NCI-H2171 (cell line): ENCODE data around the gene UBE2J2.

Experiments used
- DNase-seq: peaks from one replicate; lab custom pipeline; 2025; lab: John Stamatoyannopoulos, UW

The UBE2J2 gene

GRCh38 chr1:1239614-1240347 is 33.9 kb downstream of the UBE2J2 start:
- DNase-seq, result no peak

GRCh38 chr1:1239227-1239613 is 34.4 kb downstream of the UBE2J2 start:
- no peak for DNase-seq

GRCh38 chr1:1238702-1239178 is 34.9 kb downstream of the UBE2J2 start:
- DNase-seq, result no peak

- no peak for DNase-seq
Measured at GRCh38 chr1:1237874-1238701, 35.6 kb downstream of the UBE2J2 start.

- DNase-seq, result no peak
Measured at GRCh38 chr1:1236945-1237873, 36.4 kb downstream of the UBE2J2 start.

GRCh38 chr1:1236176-1236763 is 37.4 kb downstream of the UBE2J2 start:
- DNase-seq, result no peak

- no peak for DNase-seq
Measured at GRCh38 chr1:1235016-1235744, 38.5 kb downstream of the UBE2J2 start.

- no peak for DNase-seq
Measured at GRCh38 chr1:1234180-1234808, 39.4 kb downstream of the UBE2J2 start.

GRCh38 chr1:1233567-1233892 is 40.1 kb downstream of the UBE2J2 start:
- DNase-seq, result no peak

- DNase-seq, result no peak
Measured at GRCh38 chr1:1232796-1233566, 40.7 kb downstream of the UBE2J2 start.

- DNase-seq, result peak; percentile 57
Measured at GRCh38 chr1:1232208-1232795, 41.4 kb downstream of the UBE2J2 start, which contains the start of gene B3GALT6. Gene B3GALT6, plus strand, starts transcription at chr1:1232237. Its CDS starts 42 bp downstream, at chr1:1232279.

GRCh38 chr1:1231400-1232207 is 42.0 kb downstream of the UBE2J2 start, which contains the start of gene SDF4:
Gene SDF4, minus strand, starts transcription at chr1:1232001. Its CDS starts 3,229 bp downstream, at chr1:1228772.
- peak; percentile 93 for DNase-seq

- DNase-seq, result no peak
Measured at GRCh38 chr1:1230656-1231399, 42.8 kb downstream of the UBE2J2 start.

- DNase-seq, result no peak
Measured at GRCh38 chr1:1229770-1230169, 43.9 kb downstream of the UBE2J2 start.

- DNase-seq, result no peak
Measured at GRCh38 chr1:1228596-1229321, 44.9 kb downstream of the UBE2J2 start.

- no peak for DNase-seq
Measured at GRCh38 chr1:1228187-1228586, 45.5 kb downstream of the UBE2J2 start.

GRCh38 chr1:1227386-1227785 is 46.3 kb downstream of the UBE2J2 start:
- DNase-seq, result no peak
